Hematopoietic multipotent progenitor cell treated with erythropoietin and hydrocortisone succinate and interleukin-3 and kit ligand, for 4 days (in vitro differentiated cells): ENCODE measurements around the gene SGPP2.
"Not testable (repeated sequence)": the region's sequence is repeated elsewhere in the genome, so short reads cannot be mapped to it uniquely, and the experiment has no call there.

ENCODE experiments used
- DNase-seq: peaks from one replicate; pipeline ENCODE4 v3.0.0-alpha.2; 2015

The SGPP2 gene

DNA sequence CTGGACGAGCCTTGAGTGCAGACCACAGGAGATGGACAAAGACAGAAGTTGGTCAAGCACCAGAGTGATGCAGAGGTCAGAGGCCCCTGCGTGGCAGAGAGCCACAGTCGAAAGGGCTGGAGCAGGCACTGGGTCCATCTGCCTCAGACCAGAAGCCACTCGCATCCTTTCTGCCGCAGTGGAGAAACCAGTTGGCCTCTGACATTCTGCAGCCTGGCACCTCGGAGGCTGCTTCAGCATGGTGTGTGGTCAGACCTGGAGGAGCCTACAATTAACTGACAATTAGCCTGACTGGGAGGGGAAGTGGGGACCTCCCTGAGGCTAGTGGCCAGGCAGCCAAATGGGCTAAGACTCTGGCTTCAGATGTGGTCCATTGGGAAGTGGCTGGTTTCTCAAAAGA lies 111.1 kb downstream of the SGPP2 start:
- DNase-seq: no peak

DNA sequence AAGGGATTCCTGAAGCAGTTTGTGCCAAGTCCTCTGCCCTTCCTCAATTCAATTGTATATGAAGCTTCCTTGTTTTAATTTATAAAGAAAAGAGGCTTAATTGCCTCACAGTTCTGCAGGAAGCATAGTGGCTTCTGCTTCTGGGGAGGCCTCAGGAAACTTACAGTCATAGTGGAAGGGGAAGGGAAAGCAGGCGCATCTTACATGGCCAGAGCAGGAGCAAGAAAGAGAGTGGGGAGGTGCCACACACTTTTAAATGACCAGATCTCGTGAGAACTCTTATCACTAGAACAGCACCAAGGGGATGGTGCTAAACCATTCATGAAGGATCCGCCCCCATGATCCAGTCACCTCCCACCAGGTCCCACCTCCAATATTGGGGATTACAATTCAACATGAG lies 114.2 kb downstream of the SGPP2 start:
- DNase-seq: no peak

DNA sequence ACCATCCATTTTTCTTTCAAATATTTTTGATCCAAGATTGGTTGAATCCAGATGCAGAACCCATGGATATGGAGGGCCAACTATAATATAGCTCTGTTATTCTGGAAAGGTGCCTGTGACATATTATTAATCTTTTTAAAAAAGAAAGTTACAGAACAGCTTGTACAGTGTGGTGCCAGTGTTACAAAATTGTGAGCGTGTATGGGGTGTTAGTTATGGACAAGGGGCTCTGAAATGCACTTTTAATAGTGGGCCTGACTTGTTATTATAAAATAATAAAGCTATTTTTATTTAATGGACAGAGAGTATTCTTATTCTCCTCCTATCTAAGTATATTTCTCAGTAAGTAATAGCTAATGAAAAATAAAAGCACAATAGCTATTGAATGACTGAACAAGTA lies 120.3 kb downstream of the SGPP2 start:
- DNase-seq: no peak

DNA sequence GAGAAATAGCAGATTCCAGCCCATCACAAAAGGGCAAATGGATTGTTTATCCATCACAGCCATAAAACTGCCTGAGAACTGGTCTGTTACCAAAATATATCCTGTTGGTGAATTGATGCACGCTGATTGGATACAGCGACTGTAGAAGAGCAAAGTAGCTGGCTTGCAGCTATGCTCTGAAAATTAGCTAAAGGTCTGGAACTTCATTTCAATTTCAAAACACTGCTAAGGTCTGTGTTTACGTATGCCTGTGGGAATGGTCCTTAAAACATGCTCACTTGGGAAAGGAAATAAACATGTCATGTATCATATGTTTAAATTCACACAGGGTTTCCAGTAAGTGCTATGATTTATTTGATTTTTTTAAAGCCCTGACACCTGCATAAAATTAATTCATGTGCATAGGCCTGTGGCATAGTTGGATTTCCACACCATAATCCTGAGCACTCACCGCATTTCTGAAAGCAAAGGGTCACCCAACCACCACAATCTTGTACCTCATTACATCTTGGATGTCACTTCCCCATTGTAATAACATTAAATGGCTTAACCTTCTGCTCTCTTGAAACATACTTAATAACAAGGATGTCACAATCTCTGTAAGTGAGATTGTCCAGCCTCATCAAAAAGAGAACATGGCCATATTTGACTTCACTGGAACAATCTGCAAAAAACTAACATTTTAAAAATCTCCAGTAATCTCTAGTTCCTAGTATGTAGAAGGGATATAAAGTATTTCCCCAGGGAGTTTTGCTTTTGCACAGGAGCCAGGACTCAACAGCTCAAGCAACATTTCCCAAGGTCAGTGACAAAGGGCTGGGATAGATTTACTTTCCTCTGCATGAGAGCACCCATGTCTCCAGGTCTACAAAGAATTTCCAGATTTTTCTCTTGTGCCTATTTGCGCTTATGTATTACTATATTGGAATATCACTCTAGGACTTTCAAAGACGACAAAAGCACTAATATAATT lies 121.8 kb downstream of the SGPP2 start:
- DNase-seq: no peak

DNA sequence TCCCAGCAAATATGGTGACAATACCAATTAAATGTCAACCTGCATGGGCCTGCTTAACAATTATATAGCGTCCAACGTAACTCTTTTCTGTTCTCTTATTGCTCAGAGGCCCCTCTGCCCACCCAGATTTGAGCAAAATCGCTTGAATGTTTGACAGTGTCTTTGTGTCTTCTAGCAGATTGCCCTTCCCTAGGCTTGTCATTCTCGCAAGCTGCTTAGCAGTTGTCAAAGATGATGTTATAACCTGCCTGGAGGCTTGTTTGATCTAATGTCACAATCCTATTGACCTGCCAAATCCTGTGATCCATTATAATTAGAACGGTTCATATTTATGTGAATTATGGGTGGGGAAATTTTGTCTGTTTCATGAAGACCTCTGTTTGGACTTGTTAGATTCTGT lies 122.7 kb downstream of the SGPP2 start:
- DNase-seq: no peak

DNA sequence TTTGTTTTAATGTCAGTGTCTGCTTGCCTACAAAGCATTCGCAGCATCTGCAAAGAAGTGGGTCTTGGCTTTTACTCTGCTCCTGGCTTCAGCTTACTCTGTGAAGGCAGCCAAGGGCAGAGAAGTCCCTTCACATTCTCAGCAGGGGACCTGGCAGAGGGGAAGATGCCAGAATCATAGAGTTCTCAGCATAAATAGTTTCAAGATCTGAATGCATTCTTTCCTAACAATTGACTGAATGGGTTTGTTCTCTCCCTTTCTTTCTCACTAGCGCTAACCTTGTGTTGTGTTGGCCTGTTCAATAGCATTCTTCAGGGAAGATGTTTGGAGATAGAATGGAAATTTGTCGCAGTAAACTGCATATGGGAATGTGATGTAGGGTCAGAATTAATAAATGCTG lies 124.6 kb downstream of the SGPP2 start:
- no peak for DNase-seq

DNA sequence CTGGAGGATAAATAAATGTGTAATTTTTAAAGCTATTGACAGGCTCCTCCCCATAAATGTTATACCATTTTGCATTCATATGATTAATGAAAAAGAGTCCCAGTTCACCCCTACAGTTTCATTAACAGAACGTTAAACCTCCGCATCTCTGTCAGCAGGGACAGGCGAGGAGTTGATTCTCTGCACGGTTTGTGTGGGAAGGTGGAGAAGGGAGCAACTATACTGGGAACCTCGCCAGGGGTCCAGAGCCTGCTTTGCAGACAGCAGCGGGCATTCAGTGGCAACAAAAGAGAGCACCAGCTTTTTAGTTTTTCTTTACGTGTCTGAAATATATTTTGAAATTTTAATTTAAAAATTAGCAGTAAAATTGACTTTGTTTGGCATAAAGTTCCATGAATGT lies 130.2 kb downstream of the SGPP2 start:
- DNase-seq: no peak

DNA sequence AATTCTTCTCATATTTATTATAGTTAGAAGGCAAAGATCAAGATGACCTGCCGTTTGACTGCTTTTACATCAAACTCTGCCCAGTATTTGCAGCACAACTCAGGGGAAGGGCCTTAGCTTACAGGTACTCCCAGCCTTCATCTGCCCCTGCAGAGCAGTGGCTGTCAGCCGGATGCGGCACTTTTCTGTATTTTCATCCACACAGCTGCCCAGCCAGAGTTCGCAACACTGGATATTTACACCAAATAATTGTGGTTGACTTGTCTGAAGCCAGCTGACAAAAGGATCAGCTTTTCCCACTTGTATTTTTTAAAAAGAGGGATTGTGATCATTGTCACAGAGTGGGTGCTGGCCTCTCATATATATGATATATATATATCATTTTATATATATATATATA lies 136.8 kb downstream of the SGPP2 start:
- DNase-seq: no peak

DNA sequence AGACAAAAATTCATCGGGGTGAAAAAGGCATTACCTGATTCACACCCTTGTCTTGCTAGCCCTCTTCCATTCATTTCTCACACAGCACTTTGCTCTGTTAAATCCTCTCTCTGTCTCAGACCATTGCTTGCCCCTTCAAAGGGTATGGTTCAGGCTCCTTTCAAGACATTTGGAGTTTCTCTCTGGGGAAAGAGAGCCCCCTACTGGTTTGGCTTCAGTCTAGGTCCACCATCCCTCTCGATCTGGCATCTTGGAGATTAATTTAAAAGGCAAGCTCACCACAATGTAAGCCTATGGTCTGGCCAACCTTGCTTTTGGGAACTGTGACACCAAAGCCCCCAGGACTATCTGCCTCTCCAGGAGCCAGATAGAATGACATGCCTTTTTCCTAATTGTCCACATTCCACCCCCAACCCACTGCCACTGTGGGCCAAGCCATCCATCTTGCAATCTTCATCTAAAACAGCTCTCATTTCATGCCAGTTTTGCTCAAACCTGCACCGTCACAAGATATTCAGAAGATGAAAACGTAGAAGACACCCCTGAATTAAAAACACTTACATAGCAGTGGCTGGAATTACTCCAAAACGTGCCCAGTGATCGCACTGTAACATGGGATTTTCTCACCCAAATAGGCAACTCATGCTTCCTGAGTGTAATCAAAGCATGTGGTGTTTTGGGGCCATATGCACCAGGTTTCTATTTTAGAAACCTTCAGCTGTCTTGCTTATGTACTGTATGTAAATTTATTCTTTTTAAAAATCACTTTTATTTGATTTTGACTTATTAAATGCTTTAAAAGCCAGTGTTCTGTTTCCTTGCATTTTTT lies 137.7 kb downstream of the SGPP2 start:
- DNase-seq: peak; percentile 81

DNA sequence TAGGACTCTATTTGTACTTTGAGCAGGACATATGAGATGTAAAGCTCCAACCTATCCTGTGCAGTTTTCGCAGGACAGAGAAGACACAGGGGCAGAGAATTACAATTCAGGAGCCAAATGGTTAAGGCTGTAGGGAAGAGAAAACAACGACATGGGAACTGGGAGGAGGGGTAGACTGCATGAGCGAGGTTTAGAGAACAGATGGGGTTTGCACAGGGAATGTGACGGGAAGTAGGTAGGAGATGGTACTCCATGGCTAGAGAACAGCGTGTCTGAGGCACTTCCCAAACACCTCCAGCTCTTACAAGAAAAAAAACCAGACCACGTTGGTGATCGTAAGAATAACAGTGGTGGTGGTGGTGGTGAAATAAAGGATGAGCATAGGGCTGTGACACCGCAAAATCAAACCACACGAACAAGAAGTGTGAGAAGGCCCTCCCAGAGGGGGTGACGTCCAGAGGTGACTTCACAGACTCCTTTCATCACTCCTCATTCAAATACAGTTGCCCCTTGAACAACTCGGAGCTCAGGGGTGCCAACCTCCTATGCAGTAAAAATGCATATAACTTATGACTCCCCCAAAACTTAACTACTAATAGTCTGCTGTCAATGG lies 138.9 kb downstream of the SGPP2 start:
- no peak for DNase-seq

DNA sequence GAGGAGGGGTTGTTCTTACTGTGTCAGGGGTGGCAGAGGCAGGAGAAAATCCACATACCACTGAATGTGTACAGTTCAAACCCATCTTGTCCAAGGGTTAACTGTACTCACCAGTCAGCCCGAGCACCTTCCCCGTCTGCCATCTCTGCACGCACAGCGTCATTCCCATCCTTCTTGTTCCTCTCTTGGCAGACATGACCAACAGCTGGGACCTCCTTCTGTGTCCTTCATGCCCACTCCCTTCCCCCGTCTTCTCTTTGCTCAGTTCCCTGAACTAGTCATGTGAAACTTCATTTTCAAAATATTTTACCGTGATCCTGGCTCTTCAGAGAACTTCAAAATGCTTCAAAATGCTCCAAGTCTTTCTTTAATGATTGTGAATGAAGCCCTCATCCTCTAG lies 139.6 kb downstream of the SGPP2 start:
- DNase-seq: no peak

DNA sequence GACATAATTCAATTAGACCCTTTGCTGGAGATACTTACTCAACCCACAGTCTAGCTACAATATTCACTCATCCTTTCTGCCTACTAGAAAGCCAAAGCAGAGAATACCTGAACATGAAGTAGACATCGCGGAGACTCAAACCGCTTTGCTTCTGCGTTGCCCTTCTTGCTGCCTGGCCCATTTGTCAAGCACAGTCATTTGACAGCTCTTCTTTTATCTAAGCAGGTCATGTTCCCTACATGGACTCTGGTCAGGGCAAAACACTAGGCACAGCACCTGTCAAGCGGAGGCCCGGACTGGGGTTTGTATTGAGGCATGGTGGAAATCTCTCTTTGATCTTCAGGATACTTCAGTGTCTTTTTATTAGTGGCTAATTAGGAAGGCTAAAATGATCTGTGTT lies 141.9 kb downstream of the SGPP2 start:
- DNase-seq: no peak

DNA sequence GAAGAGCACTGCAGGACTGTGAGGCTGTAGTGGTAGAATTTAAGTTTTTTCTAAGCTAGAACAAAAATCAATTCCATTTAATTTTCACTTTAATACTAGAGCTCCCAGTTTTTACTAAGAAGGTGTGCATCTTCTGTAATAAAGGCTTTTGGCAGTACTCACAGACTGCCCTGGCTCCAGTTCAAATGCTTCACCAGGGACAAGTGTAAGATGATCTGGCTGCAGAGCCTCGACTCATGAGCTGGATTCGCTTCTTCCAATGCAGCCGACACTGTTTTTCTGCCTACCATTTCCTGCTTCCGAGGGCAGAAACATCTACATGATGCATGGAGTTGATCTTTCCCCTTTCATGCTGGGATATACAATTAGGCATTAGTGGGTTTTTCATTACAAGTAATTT lies 144.5 kb downstream of the SGPP2 start:
- DNase-seq: no peak

DNA sequence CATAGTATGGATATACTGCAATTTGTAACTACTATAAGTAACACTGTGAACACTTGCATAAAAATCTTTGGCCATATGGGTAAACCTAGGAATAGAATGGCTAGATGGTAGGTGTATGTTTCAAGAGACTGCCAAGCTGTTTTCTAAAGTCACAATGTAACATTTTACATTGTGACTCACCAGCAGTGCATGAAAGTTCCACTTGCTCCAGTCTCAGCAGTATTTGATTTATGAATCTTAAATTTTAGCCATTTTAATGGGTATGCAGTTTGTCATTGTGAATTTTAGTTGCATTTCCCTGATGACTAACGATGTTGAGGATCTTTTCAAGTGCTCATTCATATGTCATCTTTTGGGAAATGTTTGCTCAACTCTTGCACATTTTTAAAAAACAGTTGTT lies 145.5 kb downstream of the SGPP2 start:
- no peak for DNase-seq

DNA sequence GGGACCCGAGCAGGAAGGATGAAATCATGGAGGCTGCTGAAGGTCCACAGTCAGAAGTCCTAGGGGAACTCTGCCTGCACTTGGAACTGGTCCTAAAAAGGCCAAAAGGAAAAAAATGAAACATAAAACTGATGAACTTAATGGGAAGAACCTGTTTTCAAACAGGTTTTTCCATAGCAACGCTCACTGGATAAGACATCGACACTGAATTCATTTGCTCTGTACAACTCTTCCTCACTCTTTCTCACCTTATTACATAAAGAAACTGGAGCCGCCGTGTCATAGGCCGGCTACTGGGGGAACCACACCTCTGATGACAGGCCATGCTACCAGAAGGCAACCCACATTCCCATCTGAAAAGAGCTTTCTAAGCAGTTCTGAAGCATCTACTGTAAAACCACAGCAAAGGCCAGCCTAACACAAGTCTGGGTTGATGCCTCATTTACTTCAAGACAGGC lies 147.9 kb downstream of the SGPP2 start:
- DNase-seq: no peak

DNA sequence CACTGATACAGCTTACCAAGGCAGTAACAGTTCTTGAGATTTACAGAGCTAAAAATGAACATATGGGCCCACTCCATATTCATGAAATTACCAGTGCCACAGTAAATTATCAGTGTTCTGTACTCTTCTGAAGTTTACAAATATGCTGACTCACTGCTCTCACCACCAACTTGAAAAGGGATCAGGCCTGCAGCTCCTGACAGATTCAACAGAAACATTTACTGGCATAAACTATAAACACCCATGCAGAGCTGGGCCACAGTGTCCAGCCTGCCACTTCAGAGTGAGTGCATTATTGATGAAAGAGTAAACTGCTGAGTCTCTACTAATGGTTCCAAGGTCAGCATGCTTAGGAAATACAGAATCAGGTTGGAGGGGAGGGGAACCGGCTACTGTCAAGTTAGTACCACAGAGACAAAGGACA lies 148.4 kb downstream of the SGPP2 start:
- DNase-seq: peak; percentile 87

DNA sequence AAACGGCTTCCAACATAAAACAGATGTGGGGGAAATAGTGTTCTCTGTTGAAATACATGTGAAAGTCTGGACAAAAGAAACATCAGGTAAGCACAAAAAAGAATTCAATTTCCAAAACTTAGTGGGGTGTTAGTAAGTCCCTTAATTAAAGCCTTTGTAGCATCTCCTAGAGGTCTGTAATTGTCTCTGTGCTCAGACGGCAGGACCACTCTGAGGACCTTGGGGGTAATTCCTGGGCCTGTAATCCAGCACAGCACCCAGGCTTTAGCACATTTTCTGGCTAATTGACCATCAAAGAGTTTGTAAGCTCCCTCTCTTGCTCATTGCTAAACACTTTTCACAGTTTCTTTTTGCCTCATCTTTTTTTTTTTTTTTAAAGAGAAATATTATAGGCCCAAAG lies 151.3 kb downstream of the SGPP2 start:
- no peak for DNase-seq

DNA sequence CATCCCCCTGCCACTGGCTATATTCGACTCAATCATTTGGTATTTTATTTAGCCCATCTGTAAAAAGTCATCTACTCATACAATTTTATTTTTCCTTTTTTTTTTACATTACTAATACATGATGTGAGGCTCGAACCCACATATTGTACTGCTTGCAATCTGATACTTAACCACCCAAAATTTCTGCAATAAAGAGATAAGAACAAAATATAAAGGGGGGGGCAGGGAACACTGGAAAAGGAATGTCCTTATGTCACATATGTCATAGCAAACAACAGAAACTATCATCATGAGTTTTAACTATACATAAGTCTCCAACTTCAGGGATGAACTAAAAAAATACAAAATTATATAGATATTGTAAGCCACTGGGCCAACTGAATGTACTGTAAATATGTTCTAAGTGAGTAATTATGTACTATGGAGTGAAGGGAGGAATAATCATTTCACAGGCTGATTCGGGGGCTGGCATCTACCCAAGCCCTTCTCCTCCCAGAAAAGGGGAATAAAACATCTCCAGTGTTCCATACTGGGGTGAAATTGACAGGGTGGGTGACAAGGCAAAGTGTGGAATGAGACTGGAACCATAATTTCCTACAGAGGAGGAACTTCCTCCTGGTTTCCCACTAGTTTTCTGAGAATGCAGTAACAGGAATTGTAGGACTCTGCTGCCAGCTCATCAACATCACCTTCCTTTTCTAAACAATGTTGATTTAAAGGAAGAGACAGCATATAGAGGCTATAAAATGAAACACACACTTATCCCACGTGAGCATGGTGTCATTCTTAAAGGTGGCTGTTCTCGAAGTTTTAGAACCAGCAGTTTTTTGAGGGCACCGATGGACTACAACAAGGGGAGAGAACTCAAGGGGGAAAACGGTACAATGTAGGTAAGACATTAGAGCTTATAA lies 152.1 kb downstream of the SGPP2 start:
- DNase-seq: peak; percentile 79

DNA sequence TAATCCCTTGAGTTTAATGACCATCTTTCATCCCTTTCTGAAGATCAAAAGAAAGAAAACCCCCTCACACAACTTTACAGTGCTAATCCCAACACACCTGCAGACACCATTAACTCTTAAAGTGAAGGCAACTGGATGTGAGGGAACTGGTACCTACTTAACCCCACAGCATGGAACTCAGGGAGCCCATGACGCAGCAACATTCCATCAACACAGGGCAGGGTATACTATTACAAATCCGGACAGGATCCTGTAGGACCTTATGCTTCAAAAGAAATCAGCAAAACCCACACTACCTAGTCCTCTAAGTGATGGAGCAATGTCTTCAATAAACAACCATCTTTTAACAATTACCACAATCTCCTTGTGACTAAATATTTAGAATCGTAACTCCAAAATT lies 153.0 kb downstream of the SGPP2 start:
- DNase-seq: no peak

DNA sequence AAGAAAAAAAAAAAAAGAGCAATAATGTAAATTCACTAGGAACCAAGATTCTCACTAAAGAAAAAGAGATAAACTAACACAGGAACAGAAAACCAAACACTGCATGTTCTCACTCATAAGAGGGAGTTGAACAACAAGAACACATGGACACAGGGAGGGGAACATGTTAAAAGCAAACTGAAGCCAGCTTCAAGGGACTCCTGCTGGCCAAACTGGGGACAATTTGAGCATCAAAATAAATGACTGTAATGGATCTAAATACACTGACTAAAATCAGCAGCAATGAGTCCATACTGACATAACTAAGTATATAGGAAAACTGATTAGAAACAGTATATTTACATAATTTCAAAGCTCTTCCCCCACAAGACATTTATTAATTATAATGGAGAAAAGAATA lies 158.6 kb downstream of the SGPP2 start:
- DNase-seq: peak; percentile 58

DNA sequence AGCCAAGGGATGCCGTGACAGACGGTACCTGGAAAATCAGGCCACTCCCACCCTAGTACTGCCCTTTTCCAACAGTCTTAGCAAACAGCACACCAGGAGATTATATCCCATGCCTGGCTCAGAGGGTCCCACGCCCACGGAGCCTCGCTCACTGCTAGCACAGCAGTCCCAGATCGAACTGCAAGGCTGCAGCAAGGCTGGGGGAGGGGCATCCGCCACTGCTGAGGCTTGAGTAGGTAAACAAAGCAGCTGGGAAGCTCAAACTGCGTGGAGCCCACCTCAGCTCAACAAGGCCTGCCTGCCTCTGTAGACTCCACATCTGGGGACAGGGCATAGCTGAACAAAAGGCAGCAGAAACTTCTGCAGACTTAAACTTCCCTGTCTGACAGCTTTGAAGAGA lies 160.2 kb downstream of the SGPP2 start:
- not testable (repeated sequence) for DNase-seq

DNA sequence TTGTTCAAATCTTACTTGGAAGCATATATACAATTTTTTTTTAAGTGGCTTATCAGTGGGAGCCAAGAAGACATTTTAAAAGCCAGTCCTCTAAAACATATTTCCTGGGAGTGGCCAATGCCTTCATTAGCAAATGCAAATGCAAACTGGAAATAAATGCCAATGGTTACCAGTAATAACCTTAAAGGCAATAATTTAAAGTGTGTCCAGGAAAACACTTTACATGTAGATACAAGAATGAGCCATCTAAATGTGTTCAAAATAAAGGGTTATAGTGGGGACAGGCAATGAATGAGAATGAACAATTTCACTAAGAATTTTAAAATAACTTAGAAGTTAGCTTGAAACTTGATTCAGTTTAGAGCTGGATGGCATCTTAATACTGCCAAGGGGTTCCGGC lies 167.3 kb downstream of the SGPP2 start:
- peak; percentile 20 for DNase-seq
